ENCODE data around the gene PFKFB4.

The PFKFB4 gene

GRCh38 chr3:48556796-48557626 is at the start of gene PFKFB4:
Gene PFKFB4 (minus strand): TSS chr3:48556803. CDS start chr3:48556777, 26 bp downstream.
- peak within 1 kb of the TSS; percentile 80 for H3K4me3 ChIP-seq (ENCODE audit: low read depth, low read length)
- peak; percentile 98 for DNase-seq (ENCODE audit: low read depth)
- TF ChIP-seq, protein P1, sequence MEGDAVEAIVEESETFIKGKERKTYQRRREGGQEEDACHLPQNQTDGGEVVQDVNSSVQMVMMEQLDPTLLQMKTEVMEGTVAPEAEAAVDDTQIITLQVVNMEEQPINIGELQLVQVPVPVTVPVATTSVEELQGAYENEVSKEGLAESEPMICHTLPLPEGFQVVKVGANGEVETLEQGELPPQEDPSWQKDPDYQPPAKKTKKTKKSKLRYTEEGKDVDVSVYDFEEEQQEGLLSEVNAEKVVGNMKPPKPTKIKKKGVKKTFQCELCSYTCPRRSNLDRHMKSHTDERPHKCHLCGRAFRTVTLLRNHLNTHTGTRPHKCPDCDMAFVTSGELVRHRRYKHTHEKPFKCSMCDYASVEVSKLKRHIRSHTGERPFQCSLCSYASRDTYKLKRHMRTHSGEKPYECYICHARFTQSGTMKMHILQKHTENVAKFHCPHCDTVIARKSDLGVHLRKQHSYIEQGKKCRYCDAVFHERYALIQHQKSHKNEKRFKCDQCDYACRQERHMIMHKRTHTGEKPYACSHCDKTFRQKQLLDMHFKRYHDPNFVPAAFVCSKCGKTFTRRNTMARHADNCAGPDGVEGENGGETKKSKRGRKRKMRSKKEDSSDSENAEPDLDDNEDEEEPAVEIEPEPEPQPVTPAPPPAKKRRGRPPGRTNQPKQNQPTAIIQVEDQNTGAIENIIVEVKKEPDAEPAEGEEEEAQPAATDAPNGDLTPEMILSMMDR (IDR thresholded peaks at IDR 0.05; ENCODE audit: control insufficient read depth, extremely low read depth, insufficient read depth): no peak

DNA sequence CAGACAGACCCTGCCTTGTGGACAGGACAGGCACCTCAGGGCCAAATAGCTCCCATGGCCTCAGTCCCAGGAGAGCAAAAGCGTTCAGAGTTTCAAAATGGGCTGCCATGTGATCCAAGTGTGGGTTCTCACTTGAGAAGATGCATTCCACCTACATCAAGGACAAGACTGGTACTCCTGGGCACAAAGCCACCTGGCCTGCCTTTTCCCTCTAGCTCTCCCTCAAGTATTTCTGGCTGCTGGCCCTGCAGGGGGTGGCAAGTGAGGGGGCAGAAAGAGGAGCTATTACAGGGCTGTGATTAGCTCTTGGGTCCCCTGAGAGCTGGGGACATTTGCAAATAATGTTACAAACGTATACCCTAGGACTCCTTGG is 45.0 kb upstream of the PFKFB4 start:
- H3K4me3 ChIP-seq (ENCODE audit: low read depth, low read length): no peak overlapping the region
- DNase-seq (ENCODE audit: low read depth): no peak
- TF ChIP-seq, protein P1 (IDR thresholded peaks at IDR 0.05; ENCODE audit: control insufficient read depth, extremely low read depth, insufficient read depth): no peak

DNA sequence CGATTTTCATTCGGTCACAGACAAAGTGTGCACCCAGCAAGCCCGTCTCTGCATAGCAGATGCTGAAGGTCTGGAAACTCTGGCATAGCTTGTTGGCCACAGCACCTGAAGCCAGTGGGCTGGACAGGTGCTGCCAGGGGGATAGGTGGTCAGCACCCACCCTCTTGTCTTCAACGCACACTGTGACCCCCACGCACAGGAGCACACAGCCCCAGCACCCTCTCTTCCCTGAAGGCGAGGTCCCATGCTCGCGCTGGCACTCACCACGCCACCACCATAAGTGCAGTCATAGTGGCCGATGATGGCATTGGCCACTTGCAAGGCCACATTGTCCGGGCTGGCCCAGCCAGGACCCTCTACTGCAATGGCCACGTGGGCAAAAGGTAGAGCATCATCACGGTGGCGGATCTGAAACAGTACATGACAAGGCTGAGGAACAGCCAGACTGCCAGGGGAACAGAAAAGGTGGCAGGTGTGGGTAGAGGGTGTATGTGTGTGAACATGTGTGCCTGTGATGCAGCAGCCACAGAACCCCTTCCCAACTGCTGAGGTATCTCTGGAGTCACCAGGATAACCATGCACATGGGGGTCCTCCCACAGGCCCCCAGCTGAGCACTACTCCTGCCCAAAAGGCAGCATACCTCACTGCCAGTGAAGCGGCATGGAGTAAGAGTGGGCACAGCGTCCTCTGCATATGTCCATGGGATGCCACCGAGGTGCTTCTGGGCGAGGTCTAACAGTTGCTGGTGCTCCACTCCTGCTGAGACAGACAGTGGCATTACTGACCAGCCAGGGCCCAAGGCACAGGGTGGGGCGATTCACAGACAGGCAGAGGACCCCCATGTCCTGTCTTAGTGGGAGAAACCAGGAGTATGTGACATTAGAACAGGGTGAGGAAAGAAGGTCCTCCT is 44.4 kb upstream of the PFKFB4 start:
- TF ChIP-seq, protein P1 (IDR thresholded peaks at IDR 0.05; ENCODE audit: control insufficient read depth, extremely low read depth, insufficient read depth): no peak
- H3K4me3 ChIP-seq (ENCODE audit: low read depth, low read length): no peak overlapping the region
- no peak for DNase-seq (ENCODE audit: low read depth)

- TF ChIP-seq, protein P1 (IDR thresholded peaks at IDR 0.05; ENCODE audit: control insufficient read depth, extremely low read depth, insufficient read depth): no peak
- no peak for DNase-seq (ENCODE audit: low read depth)
Measured at GRCh38 chr3:48599509-48600285, 43.1 kb upstream of the PFKFB4 start.

GRCh38 chr3:48599077-48599501 is 42.5 kb upstream of the PFKFB4 start:
- no peak overlapping the region for H3K4me3 ChIP-seq (ENCODE audit: low read depth, low read length)
- TF ChIP-seq, protein P1 (IDR thresholded peaks at IDR 0.05; ENCODE audit: control insufficient read depth, extremely low read depth, insufficient read depth): no peak
- DNase-seq (ENCODE audit: low read depth): peak; percentile 8

More at GRCh38 chr3:48599509-48600285, 43.1 kb upstream of the PFKFB4 start:
- H3K4me3 ChIP-seq (ENCODE audit: low read depth, low read length): no peak overlapping the region

DNA sequence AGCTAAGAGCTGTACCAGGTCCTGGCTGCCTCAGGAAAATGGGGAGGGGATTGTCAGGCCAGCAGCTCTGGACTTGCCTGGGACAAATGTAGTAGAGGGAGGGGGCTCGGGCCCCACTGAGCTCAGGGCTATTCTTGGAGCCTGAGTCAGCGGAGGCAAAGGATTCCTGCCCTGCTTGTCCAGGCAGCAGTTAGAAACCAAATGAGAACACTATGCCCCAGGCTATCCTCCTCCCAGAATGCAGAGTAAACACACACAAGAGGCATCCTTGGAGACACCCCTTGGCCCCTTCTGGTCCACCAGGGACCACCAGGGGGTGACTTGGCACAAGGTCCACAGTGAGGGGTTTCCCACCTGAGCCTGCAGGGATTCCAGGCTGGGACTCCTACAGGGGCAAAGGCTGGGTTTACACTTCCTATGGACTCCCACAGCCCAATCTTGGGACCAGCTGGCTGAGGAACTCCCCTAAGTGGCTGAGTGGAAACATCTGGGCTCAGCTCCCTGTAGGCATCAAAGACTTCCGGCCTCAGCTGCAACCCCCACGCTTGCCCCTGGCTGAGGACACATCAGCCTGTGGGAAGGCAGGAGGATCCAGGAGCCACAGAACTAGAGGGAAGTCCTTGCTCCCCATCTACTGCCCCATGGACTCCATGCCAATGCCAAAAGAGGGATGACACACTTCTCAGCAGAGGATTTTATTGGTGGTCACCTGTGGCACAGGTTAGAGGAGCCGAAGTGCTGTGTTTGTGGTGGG is 41.9 kb upstream of the PFKFB4 start:
- H3K4me3 ChIP-seq (ENCODE audit: low read depth, low read length): no peak overlapping the region
- DNase-seq (ENCODE audit: low read depth): peak; percentile 7
- TF ChIP-seq, protein P1 (IDR thresholded peaks at IDR 0.05; ENCODE audit: control insufficient read depth, extremely low read depth, insufficient read depth): no peak
